HG03575 (cell line): Measurements from ENCODE around the gene CACNG7.

Experiments
- ATAC-seq: cut with Tn5 transposase; IDR thresholded peaks from one replicate; pipeline ENCODE4 v1.9.1; 2021; ENCODE audit not compliant: unreplicated experiment, insufficient number of reproducible peaks, low FRiP score; ENCODE audit errors: extremely low read depth

Gene CACNG7

GRCh38 chr19:53977429-53977990 is 68.4 kb downstream of the CACNG7 start:
- no peak for ATAC-seq

- no peak for ATAC-seq
Observed at GRCh38 chr19:53977991-53978731, 69.1 kb downstream of the CACNG7 start.

- ATAC-seq: no peak
Observed at GRCh38 chr19:53978975-53979801, 70.1 kb downstream of the CACNG7 start.

- ATAC-seq: no peak
Observed at GRCh38 chr19:53980539-53981375, 71.7 kb downstream of the CACNG7 start.

- no peak for ATAC-seq
Observed at GRCh38 chr19:53981376-53981951, 72.4 kb downstream of the CACNG7 start.

- ATAC-seq: no peak
Observed at GRCh38 chr19:53982001-53982451, 72.9 kb downstream of the CACNG7 start.

- no peak for ATAC-seq
Observed at GRCh38 chr19:53982611-53983010, 73.5 kb downstream of the CACNG7 start.

- no peak for ATAC-seq
Observed at GRCh38 chr19:53983457-53984289, 74.6 kb downstream of the CACNG7 start.

GRCh38 chr19:53985863-53986262 is 76.8 kb downstream of the CACNG7 start:
- ATAC-seq: no peak

- ATAC-seq: no peak
Observed at GRCh38 chr19:53988981-53989380, 79.9 kb downstream of the CACNG7 start.

GRCh38 chr19:53989600-53990533 is 80.8 kb downstream of the CACNG7 start:
- no peak for ATAC-seq

- ATAC-seq: no peak
Observed at GRCh38 chr19:53991224-53992113, 82.4 kb downstream of the CACNG7 start, which contains the start of gene CACNG6. TSS of gene CACNG6 (plus strand) at chr19:53991637. CDS start at chr19:53992878, 1,241 bp downstream.

GRCh38 chr19:53992211-53992610 is 83.1 kb downstream of the CACNG7 start:
- ATAC-seq: no peak

GRCh38 chr19:53992815-53993214 is 83.7 kb downstream of the CACNG7 start:
- no peak for ATAC-seq

GRCh38 chr19:53993448-53993847 is 84.4 kb downstream of the CACNG7 start:
- ATAC-seq: no peak
